Mesothelial cell of epicardium (in vitro differentiated cells): ENCODE measurements around the gene CARS2. TPM values are rescaled to one million over a fixed set of nuclear protein-coding genes. Genes with fewer than 3 reads are reported as not detected.
A peak's percentile ranks its signal among the peaks of the same experiment; 100 is the strongest.

Source experiments
- DNase-seq, 2 experiments: peaks; one replicate each; pipeline ENCODE4 v3.0.0; 2021; ENCODE audit warnings: low spot score in 2 of 2; ENCODE audit not compliant: unreplicated experiment in 2 of 2
- H3K27ac Mint-ChIP-seq: 2 replicates; pipeline ENCODE4 v1.8.0; 2021; ENCODE audit warnings: mixed read lengths
- H3K27me3 Mint-ChIP-seq: 2 replicates; pipeline ENCODE4 v1.8.0; 2021; ENCODE audit warnings: low read depth, mixed read lengths
- H3K36me3 Mint-ChIP-seq: 2 replicates; pipeline ENCODE4 v1.8.0; 2021; ENCODE audit warnings: mixed read lengths
- H3K4me1 Mint-ChIP-seq: 2 replicates; pipeline ENCODE4 v1.8.0; 2021; ENCODE audit warnings: mixed read lengths
- H3K4me3 Mint-ChIP-seq: 2 replicates; pipeline ENCODE4 v1.8.0; 2021; ENCODE audit warnings: mild to moderate bottlenecking, moderate library complexity, mixed read lengths
- H3K9me3 Mint-ChIP-seq: 2 replicates; pipeline ENCODE4 v1.8.0; 2021; ENCODE audit warnings: mixed read lengths
- CTCF ChIP-seq: fragments of 200-600 bp; sonication (generic); IDR thresholded peaks from one replicate; pipeline ENCODE4 v1.5.0; 2021; ENCODE audit warnings: antibody characterized with exemption; ENCODE audit not compliant: unreplicated experiment
- total RNA-seq: library from RNA; stranded (reverse); gene quantifications from 3 replicates; pipeline ENCODE4 v1.2.1, GENCODE V29; 2021

Gene CARS2
- total RNA-seq, 1 donor from 2014 or later: 89.1 TPM

- no peaks in the 10 kb centered on the region for H3K27me3 Mint-ChIP-seq
- TF ChIP-seq CTCF: no peak
- peaks cover 20% of the 10 kb centered on the region for H3K36me3 Mint-ChIP-seq
- H3K4me1 Mint-ChIP-seq: no peaks in the 10 kb centered on the region
- H3K4me3 Mint-ChIP-seq: no peak overlapping the region
- DNase-seq: peak in 1 of 2 experiments; percentile 31
- H3K27ac Mint-ChIP-seq: no peak overlapping the region
- no peaks in the 10 kb centered on the region for H3K9me3 Mint-ChIP-seq
Observed at GRCh38 chr13:110649551-110649950, 56.4 kb downstream of the CARS2 start.

GRCh38 chr13:110648848-110649421, 57.0 kb downstream of the CARS2 start:
- Mint-ChIP-seq H3K4me1 (no peaks in the 10 kb centered on the region), H3K9me3 (no peaks in the 10 kb centered on the region), H3K4me3 (no peak overlapping the region), H3K27ac (no peak overlapping the region), H3K36me3 (peaks cover 16% of the 10 kb centered on the region), H3K27me3 (no peaks in the 10 kb centered on the region)
- no peak for TF ChIP-seq CTCF
- DNase-seq: no peak

GRCh38 chr13:110648146-110648819, 57.6 kb downstream of the CARS2 start:
- peaks cover 11% of the 10 kb centered on the region for H3K36me3 Mint-ChIP-seq
- H3K9me3 Mint-ChIP-seq: no peaks in the 10 kb centered on the region
- no peak for DNase-seq
- TF ChIP-seq CTCF: no peak
- no peak overlapping the region for H3K4me3 Mint-ChIP-seq
- H3K27me3 Mint-ChIP-seq: no peaks in the 10 kb centered on the region
- H3K27ac Mint-ChIP-seq: no peak overlapping the region
- no peaks in the 10 kb centered on the region for H3K4me1 Mint-ChIP-seq

- H3K36me3 Mint-ChIP-seq: peaks cover 9% of the 10 kb centered on the region
- H3K4me1 Mint-ChIP-seq: no peaks in the 10 kb centered on the region
- TF ChIP-seq CTCF: no peak
- H3K27me3 Mint-ChIP-seq: no peaks in the 10 kb centered on the region
- no peaks in the 10 kb centered on the region for H3K9me3 Mint-ChIP-seq
- H3K4me3 Mint-ChIP-seq: no peak overlapping the region
- H3K27ac Mint-ChIP-seq: no peak overlapping the region
- no peak for DNase-seq
Observed at GRCh38 chr13:110647365-110647737, 58.6 kb downstream of the CARS2 start.

- Mint-ChIP-seq H3K27me3 (no peaks in the 10 kb centered on the region), H3K4me1 (no peaks in the 10 kb centered on the region), H3K27ac (no peak overlapping the region), H3K36me3 (peaks cover 9% of the 10 kb centered on the region), H3K9me3 (no peaks in the 10 kb centered on the region), H3K4me3 (no peak overlapping the region)
- no peak for TF ChIP-seq CTCF
- no peak for DNase-seq
Observed at GRCh38 chr13:110646442-110647364, 59.2 kb downstream of the CARS2 start.
